HCT116 (cell line): ENCODE results near the gene ZNF516.

Experiments used
- POLR2A ChIP-seq: IDR thresholded peaks from 2 replicates; pipeline ENCODE4 v1.7.0; 2011; ENCODE audit warnings: borderline replicate concordance; ENCODE audit not compliant: insufficient read depth, insufficient read length; ENCODE audit errors: extremely low read depth
- POLR2AphosphoS5 ChIP-seq: IDR thresholded peaks from 2 replicates; pipeline ENCODE4 v1.6.1; 2011; ENCODE audit warnings: mild to moderate bottlenecking, low read depth, low read length, moderate library complexity
- YY1 ChIP-seq: IDR thresholded peaks from 2 replicates; pipeline ENCODE4 v1.6.1; 2011; ENCODE audit warnings: low read length, low read depth, moderate library complexity, mild to moderate bottlenecking; ENCODE audit not compliant: insufficient replicate concordance; ENCODE audit errors: extremely low read depth
- TF ChIP-seq, protein P1 (sequence below): IDR thresholded peaks from 2 replicates; pipeline ENCODE4 v1.6.1; 2012; ENCODE audit warnings: low read depth
- TF ChIP-seq, protein P2 (sequence below), 3 experiments: fragments of 200-600 bp in 1 of 3; sonication (generic) in 1 of 3; IDR thresholded peaks in 2 of 3; conservative IDR thresholded peaks in 1 of 3; 2 replicates each; pipeline ENCODE4 v1.5.1; 2012 to 2017; ENCODE audit warnings: low read depth in 2 of 3, low read length in 2 of 3, antibody characterized with exemption in 1 of 3, borderline replicate concordance in 1 of 3, control low read depth in 1 of 3, mild to moderate bottlenecking in 1 of 3, mixed read lengths in 1 of 3, mixed run types in 1 of 3, moderate library complexity in 1 of 3; ENCODE audit not compliant: insufficient read depth in 1 of 3

DNA sequence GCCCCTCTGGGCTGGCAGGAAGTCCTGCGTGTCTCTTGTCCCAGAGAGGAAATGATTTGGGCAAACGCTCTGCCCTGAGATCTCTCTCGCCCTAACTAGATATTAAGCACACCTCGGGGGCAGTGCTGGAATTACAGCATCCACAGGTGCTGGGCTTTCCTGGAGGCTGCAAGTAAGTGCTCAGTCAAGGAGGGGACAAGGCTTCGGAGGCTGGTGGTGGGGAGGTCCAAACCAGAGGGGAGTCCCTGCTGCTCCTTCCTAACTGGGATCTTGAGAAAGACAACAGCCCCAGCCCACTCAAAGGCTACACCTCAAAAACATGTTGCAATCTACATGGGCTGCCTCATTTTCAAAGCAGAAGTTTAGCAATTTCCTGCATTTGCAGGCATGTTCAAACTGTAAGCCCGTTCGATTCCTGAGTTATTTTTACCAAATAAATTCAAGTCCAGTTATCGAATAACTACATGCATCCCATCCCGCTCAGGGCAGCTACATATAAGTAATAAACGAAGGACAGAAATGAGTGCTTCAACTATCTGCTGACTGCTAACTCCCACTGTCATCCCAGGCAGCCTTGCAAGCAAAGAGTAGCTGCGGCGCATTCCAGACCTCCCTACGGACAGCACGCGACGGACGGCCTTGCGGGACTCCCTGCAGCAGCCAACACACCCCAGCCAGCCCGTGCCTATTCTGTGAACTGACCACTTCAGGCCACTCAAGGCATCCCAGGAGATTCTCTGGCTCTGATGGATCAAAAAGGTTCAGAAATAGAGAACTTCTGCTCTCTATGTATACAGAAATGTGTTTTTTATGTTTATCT, 27.5 kb downstream of the ZNF516 start:
- TF ChIP-seq, protein P1, sequence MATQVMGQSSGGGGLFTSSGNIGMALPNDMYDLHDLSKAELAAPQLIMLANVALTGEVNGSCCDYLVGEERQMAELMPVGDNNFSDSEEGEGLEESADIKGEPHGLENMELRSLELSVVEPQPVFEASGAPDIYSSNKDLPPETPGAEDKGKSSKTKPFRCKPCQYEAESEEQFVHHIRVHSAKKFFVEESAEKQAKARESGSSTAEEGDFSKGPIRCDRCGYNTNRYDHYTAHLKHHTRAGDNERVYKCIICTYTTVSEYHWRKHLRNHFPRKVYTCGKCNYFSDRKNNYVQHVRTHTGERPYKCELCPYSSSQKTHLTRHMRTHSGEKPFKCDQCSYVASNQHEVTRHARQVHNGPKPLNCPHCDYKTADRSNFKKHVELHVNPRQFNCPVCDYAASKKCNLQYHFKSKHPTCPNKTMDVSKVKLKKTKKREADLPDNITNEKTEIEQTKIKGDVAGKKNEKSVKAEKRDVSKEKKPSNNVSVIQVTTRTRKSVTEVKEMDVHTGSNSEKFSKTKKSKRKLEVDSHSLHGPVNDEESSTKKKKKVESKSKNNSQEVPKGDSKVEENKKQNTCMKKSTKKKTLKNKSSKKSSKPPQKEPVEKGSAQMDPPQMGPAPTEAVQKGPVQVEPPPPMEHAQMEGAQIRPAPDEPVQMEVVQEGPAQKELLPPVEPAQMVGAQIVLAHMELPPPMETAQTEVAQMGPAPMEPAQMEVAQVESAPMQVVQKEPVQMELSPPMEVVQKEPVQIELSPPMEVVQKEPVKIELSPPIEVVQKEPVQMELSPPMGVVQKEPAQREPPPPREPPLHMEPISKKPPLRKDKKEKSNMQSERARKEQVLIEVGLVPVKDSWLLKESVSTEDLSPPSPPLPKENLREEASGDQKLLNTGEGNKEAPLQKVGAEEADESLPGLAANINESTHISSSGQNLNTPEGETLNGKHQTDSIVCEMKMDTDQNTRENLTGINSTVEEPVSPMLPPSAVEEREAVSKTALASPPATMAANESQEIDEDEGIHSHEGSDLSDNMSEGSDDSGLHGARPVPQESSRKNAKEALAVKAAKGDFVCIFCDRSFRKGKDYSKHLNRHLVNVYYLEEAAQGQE: no peak
- no peak for TF ChIP-seq POLR2AphosphoS5
- TF ChIP-seq POLR2A: no peak
- TF ChIP-seq, protein P2, sequence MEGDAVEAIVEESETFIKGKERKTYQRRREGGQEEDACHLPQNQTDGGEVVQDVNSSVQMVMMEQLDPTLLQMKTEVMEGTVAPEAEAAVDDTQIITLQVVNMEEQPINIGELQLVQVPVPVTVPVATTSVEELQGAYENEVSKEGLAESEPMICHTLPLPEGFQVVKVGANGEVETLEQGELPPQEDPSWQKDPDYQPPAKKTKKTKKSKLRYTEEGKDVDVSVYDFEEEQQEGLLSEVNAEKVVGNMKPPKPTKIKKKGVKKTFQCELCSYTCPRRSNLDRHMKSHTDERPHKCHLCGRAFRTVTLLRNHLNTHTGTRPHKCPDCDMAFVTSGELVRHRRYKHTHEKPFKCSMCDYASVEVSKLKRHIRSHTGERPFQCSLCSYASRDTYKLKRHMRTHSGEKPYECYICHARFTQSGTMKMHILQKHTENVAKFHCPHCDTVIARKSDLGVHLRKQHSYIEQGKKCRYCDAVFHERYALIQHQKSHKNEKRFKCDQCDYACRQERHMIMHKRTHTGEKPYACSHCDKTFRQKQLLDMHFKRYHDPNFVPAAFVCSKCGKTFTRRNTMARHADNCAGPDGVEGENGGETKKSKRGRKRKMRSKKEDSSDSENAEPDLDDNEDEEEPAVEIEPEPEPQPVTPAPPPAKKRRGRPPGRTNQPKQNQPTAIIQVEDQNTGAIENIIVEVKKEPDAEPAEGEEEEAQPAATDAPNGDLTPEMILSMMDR (IDR thresholded peaks at IDR 0.05 in 2 of 3, conservative IDR thresholded peaks at IDR 0.05 in 1 of 3; ENCODE audit: borderline replicate concordance in 1 of 3, insufficient read depth in 1 of 3, low read depth in 2 of 3, low read length in 2 of 3): no peak
- no peak for TF ChIP-seq YY1
